Activated naive CD4-positive, alpha-beta T cell treated with anti-CD3 and anti-CD28 coated beads, Interleukin-2, amount 10 ng/mL, durations not matched to agents 5 hours and 36 hours (primary cell): ENCODE measurements around the gene SLC27A5. TPM values are rescaled to one million over a fixed set of nuclear protein-coding genes. Genes with fewer than 3 reads are reported as not detected.

Experiments
- microRNA-seq: library from miRNA; unstranded; fragments of <30 nt; microRNA quantifications from one replicate; pipeline ENCODE4 v1.2.0, GENCODE V29; 2022; ENCODE audit warnings: borderline microRNAs expressed, borderline replicate concordance
- total RNA-seq, 2 experiments: library from RNA; stranded (reverse); gene quantifications; one replicate each; pipeline ENCODE4 v1.2.3, GENCODE V29; 2021

SLC27A5 gene, protein sequence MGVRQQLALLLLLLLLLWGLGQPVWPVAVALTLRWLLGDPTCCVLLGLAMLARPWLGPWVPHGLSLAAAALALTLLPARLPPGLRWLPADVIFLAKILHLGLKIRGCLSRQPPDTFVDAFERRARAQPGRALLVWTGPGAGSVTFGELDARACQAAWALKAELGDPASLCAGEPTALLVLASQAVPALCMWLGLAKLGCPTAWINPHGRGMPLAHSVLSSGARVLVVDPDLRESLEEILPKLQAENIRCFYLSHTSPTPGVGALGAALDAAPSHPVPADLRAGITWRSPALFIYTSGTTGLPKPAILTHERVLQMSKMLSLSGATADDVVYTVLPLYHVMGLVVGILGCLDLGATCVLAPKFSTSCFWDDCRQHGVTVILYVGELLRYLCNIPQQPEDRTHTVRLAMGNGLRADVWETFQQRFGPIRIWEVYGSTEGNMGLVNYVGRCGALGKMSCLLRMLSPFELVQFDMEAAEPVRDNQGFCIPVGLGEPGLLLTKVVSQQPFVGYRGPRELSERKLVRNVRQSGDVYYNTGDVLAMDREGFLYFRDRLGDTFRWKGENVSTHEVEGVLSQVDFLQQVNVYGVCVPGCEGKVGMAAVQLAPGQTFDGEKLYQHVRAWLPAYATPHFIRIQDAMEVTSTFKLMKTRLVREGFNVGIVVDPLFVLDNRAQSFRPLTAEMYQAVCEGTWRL
- total RNA-seq = 10 to 100 TPM; 11.2 to 11.6 TPM

DNA sequence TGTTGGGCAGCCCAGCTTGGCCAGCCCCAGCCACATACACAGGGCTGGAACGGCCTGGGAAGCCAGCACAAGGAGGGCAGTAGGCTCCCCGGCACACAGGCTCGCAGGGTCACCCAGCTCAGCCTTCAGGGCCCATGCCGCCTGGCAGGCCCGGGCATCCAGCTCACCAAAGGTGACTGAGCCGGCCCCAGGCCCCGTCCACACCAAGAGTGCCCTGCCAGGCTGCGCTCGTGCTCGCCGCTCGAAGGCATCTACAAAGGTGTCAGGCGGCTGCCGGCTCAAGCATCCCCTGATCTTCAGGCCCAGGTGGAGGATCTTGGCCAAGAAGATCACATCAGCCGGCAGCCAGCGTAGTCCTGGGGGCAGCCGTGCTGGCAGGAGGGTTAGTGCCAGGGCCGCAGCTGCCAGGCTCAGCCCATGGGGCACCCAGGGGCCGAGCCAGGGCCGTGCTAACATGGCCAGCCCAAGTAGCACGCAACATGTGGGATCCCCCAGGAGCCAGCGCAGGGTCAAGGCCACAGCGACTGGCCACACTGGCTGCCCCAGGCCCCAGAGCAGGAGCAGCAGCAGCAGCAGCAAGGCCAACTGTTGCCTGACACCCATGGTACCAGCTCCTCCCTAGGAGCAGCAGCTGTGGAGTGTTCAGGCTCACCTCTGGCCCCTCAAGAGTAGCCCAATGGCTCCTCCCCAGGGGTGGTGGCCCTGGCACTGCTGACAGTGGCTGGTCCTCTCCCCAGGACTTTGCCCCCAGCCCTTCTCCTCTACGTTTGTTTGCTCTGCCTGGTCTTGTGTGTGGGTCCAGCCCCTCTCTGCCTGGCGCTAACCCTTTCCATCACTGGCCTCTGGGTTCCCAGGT is at the start of gene SLC27A5:
Gene SLC27A5, minus strand, starts transcription at position 640 of the 856 bp plus-strand sequence. Its CDS starts 37 bp downstream, at position 603.

DNA sequence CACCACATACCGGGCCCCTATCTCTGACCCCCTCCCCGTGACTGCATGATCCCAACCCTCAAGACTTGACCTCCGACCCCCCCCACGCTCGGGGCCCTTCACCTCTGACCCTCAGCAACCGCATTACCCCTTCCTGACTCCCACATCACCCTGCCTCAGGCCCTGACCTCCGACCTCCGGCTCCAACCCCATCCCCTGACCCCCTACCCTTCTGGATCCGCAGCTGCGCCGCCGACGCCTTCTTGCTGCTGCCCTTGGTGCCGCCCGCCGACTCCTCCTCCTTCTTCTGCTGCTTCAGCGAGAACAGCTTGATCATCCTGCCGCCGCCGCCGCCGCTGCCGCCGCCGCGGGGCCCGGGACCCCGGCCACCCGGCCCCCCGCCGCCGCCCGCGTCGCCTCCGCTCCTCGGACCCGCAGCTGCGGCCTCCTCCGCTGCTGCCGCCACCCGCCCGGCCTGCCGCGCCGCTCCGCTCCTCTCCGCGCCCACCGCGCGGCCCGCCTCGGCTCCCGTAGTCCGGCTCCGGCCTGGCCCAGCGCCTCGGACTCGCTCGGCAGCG is 46.4 kb upstream of the SLC27A5 start, which contains the start of gene UBE2M:
Gene UBE2M, minus strand, starts transcription at position 546 of the 557 bp plus-strand sequence. Its CDS starts 230 bp downstream, at position 316.

DNA sequence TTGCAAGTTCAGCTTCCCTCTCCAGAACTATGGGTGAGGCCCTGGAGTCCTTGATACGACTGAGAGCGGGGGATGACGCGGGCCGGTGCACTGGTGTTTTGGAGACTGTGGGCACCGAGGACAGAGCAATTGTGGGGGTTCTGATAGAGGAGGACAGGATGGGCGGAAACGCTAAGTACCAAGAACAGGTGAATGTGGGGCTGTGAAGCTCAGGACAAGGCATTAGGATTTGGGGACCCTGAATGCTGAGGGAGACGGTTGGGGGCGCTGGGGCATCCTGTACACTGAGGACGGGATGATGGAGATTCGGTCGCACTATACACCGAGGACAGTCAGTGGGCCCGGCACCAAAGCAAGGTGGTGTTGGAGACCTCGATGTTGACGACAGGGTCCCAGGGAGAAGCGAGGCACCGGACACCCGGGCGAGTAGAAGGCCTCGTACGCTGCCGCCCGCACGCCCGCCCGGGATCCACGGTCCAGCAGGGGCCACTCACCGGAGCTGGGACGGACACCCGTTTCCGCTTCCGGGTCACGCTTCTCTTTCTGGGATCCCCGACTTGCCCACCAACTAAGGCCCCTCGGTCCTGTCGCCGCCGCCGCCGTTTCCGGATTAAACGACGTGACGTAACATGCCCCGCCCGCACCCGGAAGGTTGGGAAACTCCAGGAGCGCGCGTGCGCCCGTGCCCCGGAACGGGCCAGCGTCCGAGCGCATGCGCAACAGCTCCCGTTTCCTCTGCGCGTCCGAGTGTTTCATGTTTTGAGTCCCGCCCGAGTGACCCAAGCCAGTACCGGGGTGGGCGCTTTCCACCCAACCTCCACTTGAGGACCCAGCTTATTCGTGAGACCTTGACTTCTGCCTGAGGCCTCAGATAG is 42.9 kb upstream of the SLC27A5 start, which contains the start of gene CHMP2A:
Gene CHMP2A, minus strand, starts transcription at position 612 of the 875 bp plus-strand sequence. CDS start 893 bp downstream, outside the sequence.

DNA sequence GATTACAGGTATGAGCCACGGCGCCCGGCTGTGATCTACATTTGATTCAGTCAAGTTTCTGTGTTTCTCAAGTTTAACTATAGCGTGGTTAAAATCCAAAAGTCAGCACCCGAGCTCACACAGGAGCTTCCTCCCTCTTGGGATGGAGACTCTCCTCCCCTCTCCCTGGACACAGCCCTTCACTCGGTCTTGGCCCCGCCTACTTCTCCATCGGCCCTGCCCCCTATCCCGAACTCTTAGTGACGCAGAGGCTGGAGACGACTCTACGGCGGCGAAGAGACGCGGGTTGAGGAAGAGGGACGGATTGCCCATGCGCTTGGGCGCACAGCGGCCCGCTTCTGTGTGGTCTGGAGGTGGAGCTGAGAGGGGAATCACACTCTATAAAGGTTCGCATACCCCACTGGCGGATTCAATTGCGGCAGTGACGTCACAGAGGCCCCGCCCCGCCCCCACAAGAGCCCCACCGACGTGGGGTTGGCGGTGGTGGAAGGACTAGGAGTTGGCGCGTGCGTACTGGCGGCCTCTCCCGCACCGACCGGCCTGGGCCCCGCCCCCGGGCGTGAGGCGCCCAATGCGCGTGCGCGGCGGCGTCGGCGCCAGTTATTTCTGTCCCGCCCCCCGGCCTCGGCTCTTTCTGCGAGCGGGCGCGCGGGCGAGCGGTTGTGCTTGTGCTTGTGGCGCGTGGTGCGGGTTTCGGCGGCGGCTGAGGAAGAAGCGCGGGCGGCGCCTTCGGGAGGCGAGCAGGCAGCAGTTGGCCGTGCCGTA is 32.2 kb upstream of the SLC27A5 start, which contains the start of gene TRIM28:
Gene TRIM28, plus strand, starts transcription at position 239 of the 765 bp plus-strand sequence. CDS start 694 bp downstream, outside the sequence.

DNA sequence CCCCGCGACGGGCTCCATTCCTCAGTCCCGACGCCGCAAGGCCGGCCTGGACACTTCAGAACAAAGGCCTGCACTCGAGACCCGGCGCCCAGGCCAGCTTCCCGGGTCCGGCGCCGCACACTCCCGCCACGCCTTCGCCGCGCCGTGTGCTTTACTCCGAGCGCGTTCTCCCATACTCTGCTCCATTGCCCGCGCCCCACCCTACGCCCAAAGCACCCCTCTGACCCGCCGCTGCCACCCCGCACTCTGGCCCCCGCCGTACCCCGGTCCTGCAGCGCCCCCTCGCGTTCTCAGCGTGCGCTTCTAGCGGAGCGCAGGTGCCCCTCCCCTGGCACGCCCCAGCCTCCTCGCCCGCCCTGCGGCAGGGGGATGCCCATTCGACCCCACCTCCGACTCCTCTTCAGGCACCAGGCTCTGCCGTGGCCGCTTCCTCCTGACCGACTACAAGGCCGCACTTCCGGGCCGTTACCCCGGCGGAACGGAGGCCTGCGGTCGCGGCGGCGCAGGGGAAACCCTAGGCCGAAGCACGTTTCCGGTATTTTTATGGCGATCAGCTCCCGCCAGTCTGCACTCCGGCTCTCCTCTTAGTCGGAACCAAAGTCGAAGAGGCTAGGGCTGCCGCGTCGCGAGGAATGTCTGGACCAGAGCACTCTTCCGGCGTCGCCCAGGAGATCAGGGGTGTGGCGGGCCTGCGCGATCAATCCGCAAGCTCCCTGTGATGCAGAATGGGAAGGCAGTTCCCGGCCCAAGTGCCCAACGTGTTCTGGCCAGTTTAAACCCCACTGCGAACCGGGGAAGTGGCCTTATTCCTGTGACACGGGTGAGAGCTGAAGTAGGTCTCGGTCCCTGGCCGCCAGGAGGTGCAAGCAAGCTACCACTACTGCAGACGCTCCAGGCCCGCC is 7.8 kb upstream of the SLC27A5 start, which contains the start of gene ZBTB45:
Gene ZBTB45, minus strand, starts transcription at position 456 of the 902 bp plus-strand sequence. CDS start 2,137 bp downstream, outside the sequence.

DNA sequence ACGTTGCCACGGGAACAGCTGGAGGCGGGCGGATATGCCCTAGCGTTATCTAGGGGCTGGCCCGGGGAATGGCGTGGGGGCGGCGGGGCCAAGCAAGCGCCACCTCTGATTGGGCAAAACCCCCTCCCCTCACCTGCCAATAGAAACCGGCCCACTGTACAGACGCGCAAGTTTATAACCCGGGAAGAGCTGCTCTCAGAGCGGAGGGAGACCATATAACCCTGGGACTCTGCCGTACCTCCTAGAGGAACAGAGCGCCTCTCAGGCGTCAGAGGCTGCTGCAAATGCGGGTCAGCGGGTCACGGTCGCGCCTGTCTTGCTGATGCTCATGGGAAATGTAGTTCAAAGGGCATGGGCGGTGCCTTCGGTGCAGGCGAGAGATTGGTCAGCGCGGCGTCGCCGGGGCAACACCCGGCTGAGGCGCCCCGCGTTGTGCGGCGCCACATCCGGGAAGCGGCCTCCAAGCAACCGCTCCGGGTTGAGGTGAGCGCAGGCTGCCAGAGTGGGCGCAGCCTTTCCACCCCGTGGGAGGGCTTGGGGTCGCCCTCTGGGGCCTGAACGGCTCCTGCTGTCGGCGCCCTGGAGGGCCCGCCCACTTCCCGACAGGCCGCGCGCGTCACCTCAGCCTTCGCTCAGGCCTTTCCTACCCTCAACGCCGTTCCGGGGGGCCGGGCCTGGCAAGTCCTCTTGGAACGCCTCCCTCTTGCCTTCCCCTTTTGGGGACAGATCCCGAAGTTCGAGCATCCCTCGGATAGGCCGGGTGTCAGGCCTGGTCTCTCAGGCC is 35.9 kb downstream of the SLC27A5 start, which contains the start of gene ZNF446:
Gene ZNF446, plus strand, starts transcription at position 639 of the 784 bp plus-strand sequence. CDS start 867 bp downstream, outside the sequence.

DNA sequence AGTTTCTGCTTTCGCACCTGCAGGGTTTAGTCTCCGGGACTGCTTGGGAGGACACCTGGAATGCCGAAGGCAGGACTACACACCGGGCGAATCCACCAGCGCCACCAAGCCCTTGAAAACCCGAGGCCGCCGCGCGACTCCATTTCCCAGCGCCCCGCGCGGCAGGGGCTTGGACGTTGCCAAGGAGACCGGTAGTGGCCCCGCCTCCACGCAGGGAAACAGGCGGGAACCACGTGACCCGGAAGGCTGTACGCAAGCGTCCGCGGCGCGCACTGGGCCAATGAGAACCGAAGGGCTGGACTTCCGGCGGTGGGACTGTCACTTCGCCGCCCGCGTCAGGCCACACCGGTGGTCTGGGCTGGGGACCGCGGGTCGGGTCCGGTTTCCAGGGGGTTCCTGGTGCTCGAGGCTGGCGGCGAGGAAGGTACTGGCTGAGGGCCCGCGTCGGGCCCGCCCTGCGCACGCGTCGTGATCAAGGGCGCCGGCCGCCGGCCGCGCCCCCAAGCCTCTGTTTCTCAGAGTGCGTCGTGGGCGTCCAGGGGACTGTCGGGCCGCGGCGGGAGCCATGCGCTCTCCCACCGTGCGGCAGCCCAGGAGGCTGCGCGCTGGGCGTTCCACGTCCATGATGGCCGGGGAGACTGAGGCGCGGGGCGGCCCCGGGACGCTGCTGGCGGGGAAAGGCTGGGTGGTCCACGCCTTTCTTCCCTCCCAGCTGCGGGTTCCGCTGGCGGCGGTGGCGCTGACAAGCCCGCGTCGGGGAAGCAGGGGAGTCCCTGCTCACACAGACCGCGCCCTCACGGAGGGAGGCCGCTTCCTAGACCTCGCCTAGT is 44.8 kb downstream of the SLC27A5 start, which contains the start of gene ZNF324:
Gene ZNF324, plus strand, starts transcription at position 321 of the 830 bp plus-strand sequence. CDS start 2,106 bp downstream, outside the sequence.

DNA sequence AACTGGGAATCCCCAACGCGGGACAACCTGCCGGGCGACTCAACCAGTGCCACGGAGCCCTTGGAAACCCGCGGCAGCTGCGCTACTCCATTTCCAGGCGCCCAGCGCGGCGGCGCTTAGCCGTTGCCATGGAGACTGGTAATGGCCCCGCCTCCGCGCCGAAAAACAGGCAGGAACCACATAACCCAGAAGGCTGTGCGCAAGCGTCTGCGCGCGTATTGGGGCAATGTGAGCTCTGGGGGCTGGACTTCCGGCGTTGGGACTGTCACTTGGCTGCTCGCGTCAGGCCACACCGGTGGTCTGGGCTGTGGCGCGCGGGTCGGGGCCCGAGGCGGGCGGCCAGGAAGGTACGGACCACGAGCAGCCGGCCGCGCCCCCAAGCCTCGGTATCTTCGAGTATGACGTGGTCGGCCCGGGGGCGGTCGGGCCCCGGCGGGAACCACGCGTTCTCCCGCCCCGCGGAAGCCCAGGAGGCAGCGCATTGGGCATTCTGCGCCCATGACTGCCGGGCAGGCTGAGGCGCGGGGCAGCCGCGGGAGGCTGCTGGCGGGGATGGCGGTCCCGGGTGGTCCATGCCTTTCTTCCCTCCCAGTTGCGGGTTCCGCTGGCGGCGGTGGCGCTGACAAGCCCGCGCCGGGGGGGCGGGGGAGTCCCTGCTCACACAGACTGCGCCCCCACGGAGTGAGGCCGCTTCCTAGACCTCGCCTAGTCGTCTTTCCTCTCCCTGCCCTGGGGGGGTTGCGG is 60.3 kb downstream of the SLC27A5 start, which contains the start of gene ZNF324B:
Gene ZNF324B, plus strand, starts transcription at position 265 of the 744 bp plus-strand sequence. CDS start 2,080 bp downstream, outside the sequence.

Small RNA genes lying within 50 kb of the gene (microRNA-seq; reads per million reads assigned to microRNA genes)
- not detected for gene MIR6807

Other genes starting within 250 kb of the SLC27A5 start
- gene ZNF8, start 233.0 kb downstream of the SLC27A5 start, total RNA-seq = 1 to 10 TPM; 5.7 to 6.2 TPM
- 10 to 100 TPM; 59.5 to 59.7 TPM for gene ERVK3-1, start 206.6 kb downstream of the SLC27A5 start, total RNA-seq
- gene ZSCAN22, start 185.0 kb downstream of the SLC27A5 start, total RNA-seq = 1 to 10 TPM; 4.6 to 5.3 TPM
- 1 to 10 TPM; 8.0 to 9.0 TPM for gene A1BG, start 158.5 kb downstream of the SLC27A5 start, total RNA-seq
- gene ZNF497, start 149.2 kb downstream of the SLC27A5 start, total RNA-seq = 1 to 10 TPM; 1.5 to 2.1 TPM
- gene ZNF837, start 131.0 kb downstream of the SLC27A5 start, total RNA-seq = 1 to 10 TPM; 1.8 to 2.3 TPM
- gene RPS5, start 124.7 kb downstream of the SLC27A5 start, total RNA-seq = 1,000 to 10,000 TPM; 1,327 to 1,390 TPM
- gene RNF225, start 116.3 kb downstream of the SLC27A5 start, total RNA-seq = under 1 TPM; 0.31 to 0.35 TPM
- gene ZNF584, start 103.3 kb downstream of the SLC27A5 start, total RNA-seq = 1 to 10 TPM; 4.4 to 5.3 TPM
- gene ZNF132, start 71.8 kb downstream of the SLC27A5 start, total RNA-seq = 1 to 10 TPM; 4.9 to 5.5 TPM
- 10 to 100 TPM; 10.6 to 12.1 TPM for gene ZNF324B, start 60.4 kb downstream of the SLC27A5 start, total RNA-seq
- gene ZNF324, start 44.9 kb downstream of the SLC27A5 start, total RNA-seq = 10 to 100 TPM; 13.5 to 13.7 TPM
- gene ZNF446, start 35.6 kb downstream of the SLC27A5 start, total RNA-seq = 1 to 10 TPM; 8.5 to 8.7 TPM
- gene ZBTB45, start 7.8 kb upstream of the SLC27A5 start, total RNA-seq = 10 to 100 TPM; 15.0 to 16.1 TPM
- 100 to 1,000 TPM; 358 to 381 TPM for gene TRIM28, start 32.1 kb upstream of the SLC27A5 start, total RNA-seq
- gene CHMP2A, start 43.1 kb upstream of the SLC27A5 start, total RNA-seq = 100 to 1,000 TPM; 112 to 116 TPM
- 10 to 100 TPM; 62.2 to 69.2 TPM for gene UBE2M, start 46.6 kb upstream of the SLC27A5 start, total RNA-seq
- gene MZF1, start 61.3 kb upstream of the SLC27A5 start, total RNA-seq = 10 to 100 TPM; 32.9 to 39.7 TPM